Loucy (cell line): ENCODE measurements around the gene KLHL35.

Experiments
- CTCF ChIP-seq: fragments of 200-600 bp; sonication (generic); conservative IDR thresholded peaks from 2 replicates; pipeline ENCODE4 v1.5.1; 2014; ENCODE audit warnings: mild to moderate bottlenecking, antibody characterized with exemption, low read length
- EZH2phosphoT487 ChIP-seq: fragments of 200-600 bp; IDR thresholded peaks from 2 replicates; pipeline ENCODE4 v1.6.1; 2018; ENCODE audit warnings: antibody characterized with exemption, mild to moderate bottlenecking, moderate library complexity, borderline replicate concordance

GRCh38 chr11:75374646-75375045 lies 58.4 kb downstream of the KLHL35 start:
- no peak for TF ChIP-seq CTCF
- TF ChIP-seq EZH2phosphoT487 = no peak
